Activated T-cell treated with anti-CD3 and anti-CD28 coated beads, Interleukin-2, amount 50 U/mL, for 24 hours (primary cell): Measurements from ENCODE around the gene TMEM95.

Experiments used
- DNase-seq: peaks from one replicate; pipeline ENCODE4 v3.0.0-alpha.2; 2020
- H3K27ac Mint-ChIP-seq: 2 replicates; pipeline ENCODE4 v1.8.0; 2020; ENCODE audit warnings: mild to moderate bottlenecking, mixed read lengths
- H3K27me3 Mint-ChIP-seq: 2 replicates; pipeline ENCODE4 v1.8.0; 2020; ENCODE audit warnings: mixed read lengths
- H3K36me3 Mint-ChIP-seq: 2 replicates; pipeline ENCODE4 v1.8.0; 2020; ENCODE audit warnings: low read depth, mixed read lengths
- H3K4me1 Mint-ChIP-seq: 2 replicates; pipeline ENCODE4 v1.8.0; 2020; ENCODE audit warnings: low read depth, mixed read lengths
- H3K4me3 Mint-ChIP-seq: 2 replicates; pipeline ENCODE4 v1.8.0; 2020; ENCODE audit warnings: mild to moderate bottlenecking, moderate library complexity, mixed read lengths
- H3K9me3 Mint-ChIP-seq: 2 replicates; pipeline ENCODE4 v1.8.0; 2020; ENCODE audit warnings: mixed read lengths

The TMEM95 gene

GRCh38 chr17:7317161-7317803, 37.7 kb upstream of the TMEM95 start:
- H3K4me1 Mint-ChIP-seq = peaks cover 33% of the 10 kb centered on the region
- H3K36me3 Mint-ChIP-seq = peaks cover 94% of the 10 kb centered on the region

DNA sequence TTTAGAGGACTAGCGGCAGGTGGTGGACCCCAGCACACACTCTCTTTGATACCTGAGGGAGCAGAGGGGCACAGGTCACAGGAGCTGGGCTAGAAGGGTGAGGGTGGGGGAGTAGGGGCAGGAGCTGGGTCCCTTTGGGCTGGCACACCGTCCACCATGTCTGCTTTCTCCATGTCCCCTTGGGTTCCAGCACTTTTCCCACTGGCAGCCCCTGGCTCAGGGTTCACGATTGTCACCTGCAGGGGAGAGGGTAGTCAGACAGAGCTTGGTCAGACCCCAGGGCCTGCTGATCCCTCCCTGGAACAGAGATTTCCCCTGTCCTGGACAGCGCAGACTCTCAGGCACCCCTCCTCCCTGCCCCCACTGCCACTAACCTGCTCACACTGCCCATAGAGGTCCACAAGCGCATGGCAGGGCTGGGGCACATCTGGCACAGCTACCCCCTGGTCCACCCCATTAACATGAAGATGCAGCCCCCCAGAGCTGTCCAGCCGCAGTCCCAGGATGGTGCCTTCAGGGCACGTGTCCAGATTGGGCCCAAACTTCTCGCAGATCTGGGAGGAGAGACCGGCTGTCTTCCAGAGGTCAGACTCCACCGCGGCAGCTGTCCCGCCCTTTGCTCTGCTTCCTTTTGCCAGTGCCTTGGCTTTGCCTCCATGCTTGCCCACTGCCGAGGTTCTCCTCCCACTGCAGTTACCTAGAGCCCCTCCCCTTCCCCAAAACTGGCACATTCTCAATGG, 36.7 kb upstream of the TMEM95 start:
- no peak for DNase-seq
- Mint-ChIP-seq H3K27ac (peak overlapping the region; percentile 73), H3K4me1 (peaks cover 23% of the 10 kb centered on the region), H3K4me3 (no peak overlapping the region), H3K36me3 (peaks cover 94% of the 10 kb centered on the region), H3K9me3 (no peaks in the 10 kb centered on the region), H3K27me3 (no peaks in the 10 kb centered on the region)

More at GRCh38 chr17:7317161-7317803, 37.7 kb upstream of the TMEM95 start:
- no peak for DNase-seq
- Mint-ChIP-seq H3K27me3 (no peaks in the 10 kb centered on the region), H3K4me3 (no peak overlapping the region), H3K9me3 (no peaks in the 10 kb centered on the region), H3K27ac (peak overlapping the region; percentile 73)

GRCh38 chr17:7321466-7321865, 33.5 kb upstream of the TMEM95 start:
- peak overlapping the region; percentile 69 for H3K27ac Mint-ChIP-seq
- no peak for DNase-seq
- H3K9me3 Mint-ChIP-seq = no peaks in the 10 kb centered on the region
- H3K4me1 Mint-ChIP-seq = peaks cover 7% of the 10 kb centered on the region
- H3K36me3 Mint-ChIP-seq = peaks cover 96% of the 10 kb centered on the region
- no peak overlapping the region for H3K4me3 Mint-ChIP-seq
- H3K27me3 Mint-ChIP-seq = no peaks in the 10 kb centered on the region

- Mint-ChIP-seq H3K4me1 (peaks cover 16% of the 10 kb centered on the region), H3K36me3 (peaks cover 96% of the 10 kb centered on the region), H3K9me3 (no peaks in the 10 kb centered on the region), H3K4me3 (no peak overlapping the region), H3K27ac (peak overlapping the region; percentile 47), H3K27me3 (no peaks in the 10 kb centered on the region)
- no peak for DNase-seq
Measured at GRCh38 chr17:7322520-7323194, 32.3 kb upstream of the TMEM95 start.

- peaks cover 92% of the 10 kb centered on the region for H3K36me3 Mint-ChIP-seq
- peak; percentile 79 for DNase-seq
- H3K4me3 Mint-ChIP-seq = no peak overlapping the region
Measured at GRCh38 chr17:7323731-7324437, 31.1 kb upstream of the TMEM95 start.

GRCh38 chr17:7324438-7324779, 30.5 kb upstream of the TMEM95 start:
- Mint-ChIP-seq H3K4me3 (no peak overlapping the region), H3K36me3 (peaks cover 87% of the 10 kb centered on the region), H3K9me3 (no peaks in the 10 kb centered on the region), H3K4me1 (peaks cover 28% of the 10 kb centered on the region), H3K27ac (no peak overlapping the region), H3K27me3 (no peaks in the 10 kb centered on the region)
- DNase-seq = no peak

More at GRCh38 chr17:7323731-7324437, 31.1 kb upstream of the TMEM95 start:
- Mint-ChIP-seq H3K27ac (peak overlapping the region; percentile 55), H3K9me3 (no peaks in the 10 kb centered on the region), H3K27me3 (no peaks in the 10 kb centered on the region), H3K4me1 (peaks cover 28% of the 10 kb centered on the region)

- peaks cover 30% of the 10 kb centered on the region for H3K4me1 Mint-ChIP-seq
- H3K27ac Mint-ChIP-seq = no peak overlapping the region
- no peaks in the 10 kb centered on the region for H3K9me3 Mint-ChIP-seq
- no peak for DNase-seq
- H3K36me3 Mint-ChIP-seq = peaks cover 87% of the 10 kb centered on the region
- H3K4me3 Mint-ChIP-seq = no peak overlapping the region
- no peaks in the 10 kb centered on the region for H3K27me3 Mint-ChIP-seq
Measured at GRCh38 chr17:7325031-7325528, 29.9 kb upstream of the TMEM95 start.

DNA sequence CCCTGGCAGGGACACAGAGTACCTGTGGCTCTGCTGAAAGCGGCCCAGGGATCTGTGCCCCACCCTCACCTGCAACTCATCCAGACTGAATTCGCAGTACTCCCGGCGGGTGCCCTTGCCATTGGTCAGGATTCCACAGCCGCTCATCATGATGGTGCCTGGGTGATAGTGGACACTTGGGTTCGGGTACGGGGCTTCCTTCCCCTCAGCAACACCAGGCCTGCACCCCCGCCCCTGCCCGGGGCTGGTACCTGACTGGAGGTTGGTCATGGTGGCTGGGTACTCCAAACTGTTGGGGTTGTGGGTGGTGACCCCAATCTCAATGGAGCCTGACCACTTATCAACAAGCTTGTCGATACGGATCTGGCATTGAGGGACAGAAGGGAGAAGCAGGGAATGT, 28.8 kb upstream of the TMEM95 start:
- no peak overlapping the region for H3K27ac Mint-ChIP-seq
- H3K36me3 Mint-ChIP-seq = peaks cover 76% of the 10 kb centered on the region
- H3K9me3 Mint-ChIP-seq = no peaks in the 10 kb centered on the region
- no peaks in the 10 kb centered on the region for H3K27me3 Mint-ChIP-seq
- no peak for DNase-seq
- H3K4me1 Mint-ChIP-seq = peaks cover 39% of the 10 kb centered on the region
- H3K4me3 Mint-ChIP-seq = peak overlapping the region; percentile 12

GRCh38 chr17:7327056-7327455, 27.9 kb upstream of the TMEM95 start:
- H3K9me3 Mint-ChIP-seq = no peaks in the 10 kb centered on the region
- H3K4me1 Mint-ChIP-seq = peaks cover 43% of the 10 kb centered on the region
- H3K4me3 Mint-ChIP-seq = no peak overlapping the region
- H3K27me3 Mint-ChIP-seq = no peaks in the 10 kb centered on the region
- peak overlapping the region; percentile 93 for H3K27ac Mint-ChIP-seq
- peaks cover 67% of the 10 kb centered on the region for H3K36me3 Mint-ChIP-seq
- no peak for DNase-seq

DNA sequence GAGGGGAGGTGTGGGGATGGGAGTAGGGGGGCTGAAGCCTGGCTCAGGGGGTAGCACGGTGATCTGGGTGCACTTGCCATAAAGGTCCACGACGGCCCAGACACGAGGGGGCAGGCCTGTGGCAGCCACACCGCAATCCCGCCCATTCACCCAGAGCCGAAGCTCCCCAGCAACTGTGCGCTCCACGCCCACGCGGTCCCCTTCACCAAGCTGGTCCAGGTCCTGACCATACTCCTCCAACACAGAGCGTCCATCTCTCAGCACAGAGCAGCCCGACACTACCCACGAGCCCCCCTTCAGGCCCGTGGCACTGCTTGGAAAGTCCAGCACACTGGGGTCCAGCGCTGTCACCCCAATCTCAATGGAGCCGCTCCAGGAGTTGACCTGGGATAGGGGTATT, 27.5 kb upstream of the TMEM95 start:
- Mint-ChIP-seq H3K9me3 (no peaks in the 10 kb centered on the region), H3K4me1 (peaks cover 47% of the 10 kb centered on the region), H3K36me3 (peaks cover 63% of the 10 kb centered on the region), H3K4me3 (peak overlapping the region; percentile 97), H3K27me3 (no peaks in the 10 kb centered on the region), H3K27ac (peak overlapping the region; percentile 93)
- DNase-seq = no peak

GRCh38 chr17:7328009-7328408, 26.9 kb upstream of the TMEM95 start:
- Mint-ChIP-seq H3K4me3 (peak overlapping the region; percentile 97), H3K36me3 (peaks cover 58% of the 10 kb centered on the region), H3K27me3 (no peaks in the 10 kb centered on the region), H3K9me3 (no peaks in the 10 kb centered on the region), H3K4me1 (peaks cover 51% of the 10 kb centered on the region), H3K27ac (peak overlapping the region; percentile 93)
- DNase-seq = no peak

DNA sequence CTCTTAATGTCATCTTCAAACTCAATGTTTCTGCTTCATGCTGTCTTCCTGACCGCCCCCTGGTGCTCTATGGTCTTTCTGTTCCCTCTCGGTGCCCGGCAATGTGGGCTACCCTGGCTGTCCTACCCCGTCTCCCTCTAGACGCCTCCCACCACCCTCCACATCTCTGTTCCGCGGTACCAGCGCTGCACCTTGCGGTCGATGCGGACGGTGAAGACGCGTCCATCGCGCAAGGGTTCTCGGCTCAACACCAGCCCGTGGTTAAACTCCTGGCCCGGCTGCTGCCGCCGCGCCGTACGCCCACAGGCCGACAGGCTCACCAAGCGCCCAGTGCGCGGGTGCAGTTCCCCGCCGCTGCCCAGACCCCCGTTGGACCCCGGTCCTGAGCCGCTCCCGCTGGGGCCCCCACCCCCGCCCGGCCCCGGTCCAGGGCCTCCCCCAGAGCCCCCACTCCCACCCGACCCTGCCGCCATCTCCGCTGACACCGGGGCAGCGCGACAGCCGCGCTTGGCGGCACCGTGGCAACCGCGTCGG, 26.0 kb upstream of the TMEM95 start, which contains the start of gene NEURL4:
TSS of gene NEURL4 (minus strand) at position 496 of the 534 bp plus-strand sequence. CDS start at position 473, 23 bp downstream.
- peaks cover 49% of the 10 kb centered on the region for H3K36me3 Mint-ChIP-seq
- H3K27me3 Mint-ChIP-seq = no peaks in the 10 kb centered on the region
- no peak for DNase-seq
- peak within 1 kb of the TSS; percentile 98 for H3K27ac Mint-ChIP-seq
- H3K4me1 Mint-ChIP-seq = peaks cover 56% of the 10 kb centered on the region
- H3K4me3 Mint-ChIP-seq = peak within 1 kb of the TSS; percentile 97
- H3K9me3 Mint-ChIP-seq = no peaks in the 10 kb centered on the region

DNA sequence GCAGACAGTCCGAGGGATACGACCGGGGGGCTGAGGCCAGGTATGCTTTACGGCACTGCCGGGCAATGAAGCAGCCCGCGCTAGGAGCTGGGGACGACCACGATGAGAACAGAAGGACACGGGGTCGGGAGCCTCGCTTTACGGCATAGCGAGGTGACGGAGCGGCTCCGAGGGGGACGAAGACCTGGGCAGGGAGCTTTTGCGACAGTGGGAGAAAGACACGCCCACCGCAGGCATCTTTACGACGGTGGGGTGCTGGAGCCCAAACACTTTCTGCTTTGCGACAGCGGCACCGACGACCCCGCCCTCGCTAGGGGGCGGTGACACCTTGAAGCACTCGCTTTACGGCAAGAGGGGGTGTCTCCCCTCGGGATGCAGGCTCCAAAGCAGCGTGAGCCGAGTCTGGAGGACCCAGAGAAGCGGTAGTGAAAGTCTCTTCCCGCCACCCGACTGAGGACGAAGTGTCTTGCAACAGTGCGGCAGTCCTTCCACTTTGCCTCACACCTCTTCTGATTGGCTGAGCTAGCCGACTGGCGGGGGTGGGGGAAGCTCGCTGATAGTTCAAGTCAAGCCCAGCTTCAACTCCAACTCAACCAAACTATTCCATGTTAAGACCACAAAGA, 25.5 kb upstream of the TMEM95 start:
- H3K36me3 Mint-ChIP-seq = peaks cover 43% of the 10 kb centered on the region
- H3K27me3 Mint-ChIP-seq = no peaks in the 10 kb centered on the region
- H3K27ac Mint-ChIP-seq = peak overlapping the region; percentile 98
- peaks cover 53% of the 10 kb centered on the region for H3K4me1 Mint-ChIP-seq
- DNase-seq = peak; percentile 97
- no peaks in the 10 kb centered on the region for H3K9me3 Mint-ChIP-seq
- H3K4me3 Mint-ChIP-seq = peak overlapping the region; percentile 97
